Suprapubic skin (tissue), 4 donors: ENCODE data around the gene MYL7. TPM values are rescaled to one million over a fixed set of nuclear protein-coding genes. Genes with fewer than 3 reads are reported as not detected.

Experiments used
- DNase-seq, 2 donors: peaks; one replicate each; pipeline ENCODE4 v3.0.0-alpha.2; 2019; ENCODE audit warnings: low spot score in 2 of 2
- H3K27ac ChIP-seq: fragments of 200-600 bp; sonication (generic); one replicate; pipeline ENCODE4 v1.5.1; 2019
- H3K27me3 ChIP-seq: fragments of 200-600 bp; sonication (generic); one replicate; pipeline ENCODE4 v1.5.1; 2019
- H3K36me3 ChIP-seq: fragments of 200-600 bp; sonication (generic); one replicate; pipeline ENCODE4 v1.5.1; 2019
- H3K4me1 ChIP-seq: fragments of 200-600 bp; sonication (generic); one replicate; pipeline ENCODE4 v1.5.1; 2019
- H3K4me3 ChIP-seq: fragments of 200-600 bp; sonication (generic); one replicate; pipeline ENCODE4 v1.5.1; 2019; ENCODE audit warnings: mild to moderate bottlenecking
- H3K9me3 ChIP-seq: fragments of 200-600 bp; sonication (generic); one replicate; pipeline ENCODE4 v1.5.1; 2019
- CTCF ChIP-seq, 2 donors: fragments of 200-600 bp in 1 of 2; fragments of 450-650 bp in 1 of 2; sonication (generic) in 1 of 2; IDR thresholded peaks; one replicate each; pipeline ENCODE4 v1.5.1; 2016 to 2019; ENCODE audit warnings: antibody characterized with exemption in 2 of 2, mild to moderate bottlenecking in 1 of 2, moderate library complexity in 1 of 2
- EP300 ChIP-seq: sonication (generic); formaldehyde crosslinking; IDR thresholded peaks from one replicate; pipeline ENCODE4 v1.6.1; 2017; ENCODE audit warnings: antibody characterized with exemption
- POLR2A ChIP-seq, 2 donors: fragments of 450-650 bp; IDR thresholded peaks; one replicate each; pipeline ENCODE4 v1.6.1; 2017; ENCODE audit warnings: antibody characterized with exemption in 2 of 2, mild to moderate bottlenecking in 2 of 2, moderate library complexity in 2 of 2
- POLR2AphosphoS5 ChIP-seq, 3 donors: sonication (generic); formaldehyde crosslinking; IDR thresholded peaks; one replicate each; pipeline ENCODE4 v1.6.1; 2017; ENCODE audit warnings: antibody characterized with exemption in 3 of 3
- WGBS: methylation state at CpG from one replicate; pipeline ENCODE4 v1.1.5; 2018; 5-methylcytosine and 5-hydroxymethylcytosine counted together
- total RNA-seq, 4 donors: library from RNA; depleted of rRNA; stranded (reverse); fragments of >200 nt; gene quantifications; one replicate each; pipeline ENCODE4 v1.1.0, GENCODE V29; 2016

Gene MYL7
- total RNA-seq, 4 donors from 2014 or later = not detected

DNA sequence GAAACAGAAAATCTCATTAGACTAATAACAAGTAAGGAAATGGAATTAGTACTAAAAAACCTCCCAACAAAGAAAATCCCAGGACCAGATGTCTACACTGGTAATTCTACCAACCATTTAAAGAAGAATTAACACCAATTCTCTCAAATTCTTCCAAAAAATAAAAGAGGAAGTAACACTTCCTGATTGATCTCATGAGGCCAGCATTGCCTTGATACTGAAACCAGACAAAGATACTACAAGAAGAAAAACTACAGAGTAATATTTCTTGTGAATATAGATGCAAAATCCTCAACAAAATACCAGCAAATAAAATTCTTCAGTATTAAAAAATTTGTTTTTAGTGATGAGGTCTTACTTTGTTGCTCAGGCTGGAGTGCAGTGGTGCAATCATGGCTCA, 26.8 kb upstream of the MYL7 start:
- H3K4me1 ChIP-seq = no peaks in the 10 kb centered on the region
- H3K27ac ChIP-seq = no peak overlapping the region
- no peaks in the 10 kb centered on the region for H3K36me3 ChIP-seq
- no peak for DNase-seq
- no peak for TF ChIP-seq CTCF (IDR thresholded peaks at IDR 0.05)
- no peak for TF ChIP-seq POLR2A (IDR thresholded peaks at IDR 0.05)
- no peak for TF ChIP-seq POLR2AphosphoS5 (IDR thresholded peaks at IDR 0.05)
- TF ChIP-seq EP300 = no peak
- no peak overlapping the region for H3K4me3 ChIP-seq
- no peaks in the 10 kb centered on the region for H3K27me3 ChIP-seq
- H3K9me3 ChIP-seq = no peaks in the 10 kb centered on the region

DNA sequence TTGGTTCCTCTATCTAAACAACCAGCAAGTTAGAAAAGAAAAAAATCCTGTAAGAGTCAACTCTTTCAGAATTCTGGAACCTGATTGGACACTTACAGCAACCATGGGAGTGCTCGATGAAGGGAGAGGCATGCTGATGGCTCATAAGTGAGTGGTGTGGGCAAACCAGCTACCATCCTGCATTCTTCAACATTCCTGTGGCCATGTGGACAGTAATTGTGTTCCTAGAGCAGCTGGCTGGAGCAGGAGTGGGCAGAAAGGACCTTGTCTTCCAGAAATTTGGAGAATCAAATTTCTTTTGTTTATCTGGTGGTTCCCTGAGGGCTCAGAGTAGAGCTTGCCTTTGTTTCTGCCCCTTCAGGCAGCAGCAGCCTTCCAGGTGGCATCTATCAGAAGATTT, 22.5 kb upstream of the MYL7 start:
- no peaks in the 10 kb centered on the region for H3K4me1 ChIP-seq
- no peaks in the 10 kb centered on the region for H3K27me3 ChIP-seq
- H3K36me3 ChIP-seq = no peaks in the 10 kb centered on the region
- peak in 1 of 2 donors; percentile 15 for DNase-seq
- 50% methylated on average over 1 of the region's 1 CpG for WGBS
- H3K4me3 ChIP-seq = no peak overlapping the region
- H3K9me3 ChIP-seq = no peaks in the 10 kb centered on the region
- TF ChIP-seq POLR2A (IDR thresholded peaks at IDR 0.05) = no peak
- TF ChIP-seq EP300 = no peak
- TF ChIP-seq CTCF (IDR thresholded peaks at IDR 0.05) = no peak
- no peak for TF ChIP-seq POLR2AphosphoS5 (IDR thresholded peaks at IDR 0.05)
- H3K27ac ChIP-seq = no peak overlapping the region

GRCh38 chr7:44162785-44163395, 21.8 kb upstream of the MYL7 start:
- H3K4me1 ChIP-seq = no peaks in the 10 kb centered on the region
- H3K9me3 ChIP-seq = no peaks in the 10 kb centered on the region
- 38% methylated on average over 1 of the region's 1 CpG for WGBS
- TF ChIP-seq CTCF (IDR thresholded peaks at IDR 0.05) = no peak
- TF ChIP-seq POLR2AphosphoS5 (IDR thresholded peaks at IDR 0.05) = no peak
- TF ChIP-seq EP300 = no peak
- no peak for TF ChIP-seq POLR2A (IDR thresholded peaks at IDR 0.05)
- H3K27me3 ChIP-seq = no peaks in the 10 kb centered on the region
- H3K4me3 ChIP-seq = no peak overlapping the region
- DNase-seq = peak in 1 of 2 donors; percentile 28
- no peaks in the 10 kb centered on the region for H3K36me3 ChIP-seq
- no peak overlapping the region for H3K27ac ChIP-seq

- 96% methylated on average over 3 of the region's 4 CpGs for WGBS
- H3K36me3 ChIP-seq = no peaks in the 10 kb centered on the region
- H3K9me3 ChIP-seq = no peaks in the 10 kb centered on the region
- no peak overlapping the region for H3K4me3 ChIP-seq
- no peaks in the 10 kb centered on the region for H3K27me3 ChIP-seq
- no peaks in the 10 kb centered on the region for H3K4me1 ChIP-seq
- DNase-seq = peak in 1 of 2 donors; percentile 59
- H3K27ac ChIP-seq = no peak overlapping the region
- no peak for TF ChIP-seq EP300
- no peak for TF ChIP-seq POLR2A (IDR thresholded peaks at IDR 0.05)
- no peak for TF ChIP-seq CTCF (IDR thresholded peaks at IDR 0.05)
- TF ChIP-seq POLR2AphosphoS5 (IDR thresholded peaks at IDR 0.05) = no peak
Measured at GRCh38 chr7:44162179-44162578, 21.0 kb upstream of the MYL7 start.

DNA sequence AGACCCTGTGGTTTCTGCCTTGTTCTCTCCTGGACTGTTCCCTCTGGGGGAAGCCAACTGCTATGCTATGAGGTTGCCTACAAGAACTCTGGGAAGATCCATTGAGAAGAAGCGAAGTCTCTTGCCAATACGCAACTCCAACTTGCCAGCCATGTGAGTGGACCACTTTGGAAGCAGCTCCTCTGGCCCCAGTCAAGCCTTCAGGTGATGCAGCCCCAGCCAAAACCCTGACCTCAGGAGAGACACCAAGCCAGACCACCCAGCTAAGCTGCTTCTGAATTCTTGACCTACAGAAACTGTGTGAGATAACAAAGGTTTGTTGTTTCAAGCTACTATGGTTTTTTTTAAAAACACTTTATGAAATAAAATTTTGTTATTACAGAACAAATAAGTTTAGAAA, 20.2 kb upstream of the MYL7 start:
- 92% methylated on average over 2 of the region's 2 CpGs for WGBS
- no peaks in the 10 kb centered on the region for H3K36me3 ChIP-seq
- no peaks in the 10 kb centered on the region for H3K9me3 ChIP-seq
- no peak overlapping the region for H3K27ac ChIP-seq
- H3K4me3 ChIP-seq = no peak overlapping the region
- H3K4me1 ChIP-seq = no peaks in the 10 kb centered on the region
- TF ChIP-seq POLR2A (IDR thresholded peaks at IDR 0.05) (no peak), EP300 (no peak), CTCF (IDR thresholded peaks at IDR 0.05) (no peak), POLR2AphosphoS5 (IDR thresholded peaks at IDR 0.05) (no peak)
- H3K27me3 ChIP-seq = no peaks in the 10 kb centered on the region
- DNase-seq = peak in 1 of 2 donors; percentile 21
